Kidney (tissue), 14 donors: ENCODE data around the gene NR6A1. TPM values are rescaled to one million over a fixed set of nuclear protein-coding genes. Genes with fewer than 3 reads are reported as not detected.

Experiments used
- DNase-seq, 5 donors: peaks; one replicate each; pipeline ENCODE4 v3.0.0-alpha.2; 2013 to 2020
- FAIRE-seq: peaks from 2 replicates; lab custom pipeline; 2012; peaks lifted over from hg19 to GRCh38; lab: Jason Lieb, UNC
- H3K27ac ChIP-seq, 2 donors: one replicate each; pipeline ENCODE4 v1.7.0; 2013; ENCODE audit warnings: low read depth in 2 of 2, low read length in 2 of 2, inconsistent platforms in 1 of 2
- H3K27me3 ChIP-seq: one replicate; pipeline ENCODE4 v1.7.1; 2013; ENCODE audit warnings: low read length, inconsistent platforms; ENCODE audit not compliant: control insufficient read depth, insufficient read depth
- H3K36me3 ChIP-seq, 3 donors: one replicate each; pipeline versions ENCODE4 v1.7.0 to v1.7.1; 2013; ENCODE audit warnings: low read length in 3 of 3, control low read depth in 1 of 3, inconsistent platforms in 1 of 3; ENCODE audit not compliant: insufficient read depth in 3 of 3, control insufficient read depth in 2 of 3
- H3K4me1 ChIP-seq, 3 donors: one replicate each; pipeline versions ENCODE4 v1.7.0 to v1.7.1; 2013; ENCODE audit warnings: low read length in 3 of 3, inconsistent platforms in 1 of 3, low read depth in 1 of 3; ENCODE audit not compliant: control insufficient read depth in 2 of 3, insufficient read depth in 2 of 3
- H3K4me3 ChIP-seq, 3 donors: one replicate each; pipeline versions ENCODE4 v1.7.0 to v1.8.1; 2013; ENCODE audit warnings: low read length in 3 of 3, control low read depth in 1 of 3, inconsistent platforms in 1 of 3
- H3K9ac ChIP-seq, 3 donors: one replicate each; pipeline versions ENCODE4 v1.7.0 to v1.7.1; 2013; ENCODE audit warnings: low read length in 3 of 3, control low read depth in 1 of 3, inconsistent platforms in 1 of 3
- H3K9me3 ChIP-seq, 3 donors: one replicate each; pipeline versions ENCODE4 v1.7.0 to v1.7.1; 2013; ENCODE audit warnings: low read length in 3 of 3, control low read depth in 1 of 3, inconsistent platforms in 1 of 3; ENCODE audit not compliant: control insufficient read depth in 2 of 3, insufficient read depth in 1 of 3
- CTCF ChIP-seq: IDR thresholded peaks from 3 replicates; pipeline ENCODE4 v1.5.1; 2012; ENCODE audit warnings: mild to moderate bottlenecking, moderate library complexity, borderline replicate concordance; ENCODE audit not compliant: insufficient read depth; ENCODE audit errors: extremely low read depth
- intact Hi-C: fragments of 100-400 bp; cut with DNase I; formaldehyde crosslinking; loops from one replicate; pipeline ENCODE4 v1.11.1; 2022
- polyA plus RNA-seq: library from polyadenylated mRNA; stranded (reverse); fragments of 350-450 nt; fragmentation: Illumina TruSeq; extraction: RNeasy Lipid Tissue Mini Kit (QIAGEN cat#74804); gene quantifications from one replicate; pipeline ENCODE4 v1.2.3, GENCODE V29; 2014; ENCODE audit warnings: low read depth, low replicate concordance; ENCODE audit not compliant: insufficient read depth
- total RNA-seq: library from RNA; stranded (reverse); fragmentation: NEBNext Ultra II Directional; extraction: Animal tissue kit (Norgen Biotek cat#: 25700); gene quantifications from one replicate; pipeline ENCODE4 v1.2.1, GENCODE V29; 2021
- donor health status: control.
- donor health status: control.
- donor health status: control.
- donor health status: control.
- donor health status: control.
- donor health status: DM: yes; HTN: yes; CAD: no.
- donor health status: Normal renal cell carcinoma (clear cell type).

Gene NR6A1
- total and polyA plus RNA-seq, 2 donors from 2014 or later, result 1.2 to 3.5 TPM

- intact Hi-C loops, result no loop called here
- FAIRE-seq (no peak), DNase-seq (peak; percentile 61 to 88 (median 84))
- Histone ChIP-seq H3K27me3 (peaks cover 4% of the 10 kb centered on the region), H3K9me3 (no peaks in the 10 kb centered on the region), H3K4me1 (no peaks in the 10 kb centered on the region), H3K27ac (no peak overlapping the region), H3K36me3 (no peaks in the 10 kb centered on the region), H3K4me3 (no peak overlapping the region), H3K9ac (no peak overlapping the region)
- no peak for TF ChIP-seq CTCF
Measured at GRCh38 chr9:124496463-124496862, 274.6 kb downstream of the NR6A1 start.

- Histone ChIP-seq H3K27me3 (peaks cover 4% of the 10 kb centered on the region), H3K36me3 (no peaks in the 10 kb centered on the region), H3K4me3 (no peak overlapping the region), H3K4me1 (no peaks in the 10 kb centered on the region), H3K9me3 (no peaks in the 10 kb centered on the region), H3K27ac (no peak overlapping the region), H3K9ac (no peak overlapping the region)
- intact Hi-C loops, result no loop called here
- TF ChIP-seq CTCF, result no peak
- FAIRE-seq, result no peak
- no peak for DNase-seq
Measured at GRCh38 chr9:124496075-124496449, 275.0 kb downstream of the NR6A1 start.

GRCh38 chr9:124495126-124496074, 275.7 kb downstream of the NR6A1 start:
- FAIRE-seq, result no peak
- Histone ChIP-seq H3K27ac (no peak overlapping the region), H3K9me3 (no peaks in the 10 kb centered on the region), H3K36me3 (no peaks in the 10 kb centered on the region), H3K4me1 (no peaks in the 10 kb centered on the region), H3K9ac (no peak overlapping the region), H3K27me3 (peaks cover 2% of the 10 kb centered on the region), H3K4me3 (no peak overlapping the region)
- no peak for TF ChIP-seq CTCF
- intact Hi-C loops, result no loop called here
- DNase-seq, result no peak
